Measurements from ENCODE around the gene LIPC.

LIPC gene

DNA sequence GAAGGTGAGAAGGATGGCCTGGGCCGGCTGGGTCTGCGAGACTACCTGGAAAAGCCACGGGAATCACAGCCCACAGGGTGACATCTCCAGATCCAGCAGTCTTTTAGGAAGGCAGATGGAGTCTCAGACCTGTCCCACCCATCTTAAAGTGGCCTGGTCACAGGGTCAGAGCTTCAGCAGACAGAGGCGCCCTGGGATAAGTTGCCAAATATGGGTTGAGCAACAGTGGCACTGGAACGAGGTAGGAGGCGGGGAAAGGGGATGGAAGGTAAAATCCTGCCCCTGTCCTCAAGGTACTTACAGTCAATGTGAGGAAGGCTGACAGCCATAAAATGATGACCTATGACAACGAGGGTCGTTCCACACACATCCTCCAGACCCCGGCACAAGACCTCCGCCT lies 80.7 kb downstream of the LIPC start:
- H3K4me3 ChIP-seq (ENCODE audit: control insufficient read depth, low read depth, low read length) = no peak overlapping the region
- DNase-seq (ENCODE audit: low read depth) = no peak
- TF ChIP-seq, protein P1, sequence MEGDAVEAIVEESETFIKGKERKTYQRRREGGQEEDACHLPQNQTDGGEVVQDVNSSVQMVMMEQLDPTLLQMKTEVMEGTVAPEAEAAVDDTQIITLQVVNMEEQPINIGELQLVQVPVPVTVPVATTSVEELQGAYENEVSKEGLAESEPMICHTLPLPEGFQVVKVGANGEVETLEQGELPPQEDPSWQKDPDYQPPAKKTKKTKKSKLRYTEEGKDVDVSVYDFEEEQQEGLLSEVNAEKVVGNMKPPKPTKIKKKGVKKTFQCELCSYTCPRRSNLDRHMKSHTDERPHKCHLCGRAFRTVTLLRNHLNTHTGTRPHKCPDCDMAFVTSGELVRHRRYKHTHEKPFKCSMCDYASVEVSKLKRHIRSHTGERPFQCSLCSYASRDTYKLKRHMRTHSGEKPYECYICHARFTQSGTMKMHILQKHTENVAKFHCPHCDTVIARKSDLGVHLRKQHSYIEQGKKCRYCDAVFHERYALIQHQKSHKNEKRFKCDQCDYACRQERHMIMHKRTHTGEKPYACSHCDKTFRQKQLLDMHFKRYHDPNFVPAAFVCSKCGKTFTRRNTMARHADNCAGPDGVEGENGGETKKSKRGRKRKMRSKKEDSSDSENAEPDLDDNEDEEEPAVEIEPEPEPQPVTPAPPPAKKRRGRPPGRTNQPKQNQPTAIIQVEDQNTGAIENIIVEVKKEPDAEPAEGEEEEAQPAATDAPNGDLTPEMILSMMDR (IDR thresholded peaks at IDR 0.05; ENCODE audit: control insufficient read depth, insufficient read depth, low read depth, low read length, missing control alignments) = no peak

DNA sequence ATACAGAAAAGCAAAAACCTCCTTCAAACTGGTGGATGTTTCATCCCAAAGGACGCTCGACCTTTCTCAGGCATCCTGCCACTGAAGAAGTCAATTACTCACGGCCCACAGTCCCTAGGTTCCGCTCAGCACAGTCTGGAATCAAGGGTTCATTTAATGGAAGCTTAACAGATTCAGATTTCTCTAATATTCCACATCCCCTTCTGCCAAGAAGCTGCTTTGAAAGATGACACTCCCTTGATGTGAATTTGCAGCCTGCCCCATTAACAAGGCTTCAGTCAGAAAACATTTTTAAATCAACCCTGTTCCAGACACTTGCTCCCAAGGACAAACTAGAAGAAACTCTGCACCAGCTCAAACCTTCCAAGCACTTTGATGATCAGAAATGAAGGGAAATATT lies 81.2 kb downstream of the LIPC start:
- DNase-seq (ENCODE audit: low read depth) = no peak
- H3K4me3 ChIP-seq (ENCODE audit: control insufficient read depth, low read depth, low read length) = no peak overlapping the region
- TF ChIP-seq, protein P1 (IDR thresholded peaks at IDR 0.05; ENCODE audit: control insufficient read depth, insufficient read depth, low read depth, low read length, missing control alignments) = no peak

DNA sequence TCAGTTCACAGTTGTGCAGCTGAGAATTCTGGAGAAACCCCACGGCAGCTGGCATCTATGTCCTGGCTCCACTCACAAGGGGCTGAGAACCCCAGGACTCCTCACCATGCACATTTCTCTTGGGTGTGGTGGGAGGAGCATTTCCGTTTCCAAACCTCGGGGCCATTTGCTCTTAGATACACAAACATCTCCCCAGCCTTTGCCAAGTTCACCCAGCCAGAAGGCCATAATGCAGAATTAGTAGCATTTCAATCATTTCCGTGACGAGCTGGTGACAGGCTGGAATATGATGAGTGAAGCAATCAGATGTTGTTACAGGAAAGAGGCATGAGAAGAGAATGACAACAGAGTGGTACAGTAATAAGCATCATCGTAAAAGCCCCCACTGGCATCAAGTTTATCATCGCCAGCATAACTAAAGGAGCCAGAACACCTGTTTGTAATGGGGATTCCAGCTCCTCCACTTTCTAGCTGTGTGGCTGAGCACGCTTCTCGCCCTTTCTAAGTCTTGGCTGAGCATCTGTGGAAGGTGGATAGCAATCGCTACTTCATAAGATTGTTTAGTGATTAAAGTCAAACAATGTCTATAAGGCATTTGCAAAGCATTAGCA lies 82.0 kb downstream of the LIPC start:
- H3K4me3 ChIP-seq (ENCODE audit: control insufficient read depth, low read depth, low read length) = no peak overlapping the region
- no peak for DNase-seq (ENCODE audit: low read depth)
- TF ChIP-seq, protein P1 (IDR thresholded peaks at IDR 0.05; ENCODE audit: control insufficient read depth, insufficient read depth, low read depth, low read length, missing control alignments) = no peak

DNA sequence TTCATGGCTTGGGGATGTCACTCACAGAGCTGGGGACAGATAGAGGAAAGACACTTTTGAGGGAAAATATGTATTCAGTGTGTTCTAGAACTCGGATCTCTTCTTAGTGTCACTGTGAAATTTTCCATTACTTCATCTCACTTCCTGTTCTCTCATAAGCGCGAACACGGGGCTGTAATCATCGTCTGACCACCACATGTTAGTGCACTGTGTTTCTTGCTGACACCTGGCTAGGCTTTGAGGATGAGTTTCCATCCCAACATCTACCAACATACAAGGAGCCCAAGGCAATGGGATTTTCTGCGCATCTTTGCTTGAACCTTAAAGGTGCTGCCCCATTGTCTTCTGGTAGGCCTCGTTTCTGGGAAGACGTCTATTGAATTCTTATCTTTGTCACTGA lies 84.0 kb downstream of the LIPC start:
- no peak for DNase-seq (ENCODE audit: low read depth)
- no peak overlapping the region for H3K4me3 ChIP-seq (ENCODE audit: control insufficient read depth, low read depth, low read length)
- TF ChIP-seq, protein P1 (IDR thresholded peaks at IDR 0.05; ENCODE audit: control insufficient read depth, insufficient read depth, low read depth, low read length, missing control alignments) = no peak

DNA sequence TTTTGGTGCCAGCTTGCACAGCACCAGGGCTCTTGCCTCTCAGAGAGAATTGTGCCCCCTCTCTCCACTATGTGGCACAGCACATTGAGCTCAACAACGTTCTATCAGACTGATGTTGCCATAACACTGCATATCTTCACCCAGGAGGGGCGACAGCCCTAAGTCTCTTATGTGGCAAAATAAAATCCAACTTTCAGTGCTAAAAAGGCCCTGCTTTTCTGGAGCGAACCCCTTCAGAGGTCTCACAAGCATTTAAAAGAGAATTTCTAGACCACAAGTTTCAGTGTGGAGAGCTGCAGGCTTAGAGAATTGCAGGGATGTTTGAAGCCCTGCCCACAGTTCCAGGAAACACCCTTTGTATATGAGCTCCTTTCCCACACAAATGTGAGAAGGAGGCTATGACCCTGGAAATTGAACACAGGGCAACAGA lies 85.5 kb downstream of the LIPC start:
- no peak for DNase-seq (ENCODE audit: low read depth)
- no peak overlapping the region for H3K4me3 ChIP-seq (ENCODE audit: control insufficient read depth, low read depth, low read length)
- TF ChIP-seq, protein P1 (IDR thresholded peaks at IDR 0.05; ENCODE audit: control insufficient read depth, insufficient read depth, low read depth, low read length, missing control alignments) = peak; percentile 11

DNA sequence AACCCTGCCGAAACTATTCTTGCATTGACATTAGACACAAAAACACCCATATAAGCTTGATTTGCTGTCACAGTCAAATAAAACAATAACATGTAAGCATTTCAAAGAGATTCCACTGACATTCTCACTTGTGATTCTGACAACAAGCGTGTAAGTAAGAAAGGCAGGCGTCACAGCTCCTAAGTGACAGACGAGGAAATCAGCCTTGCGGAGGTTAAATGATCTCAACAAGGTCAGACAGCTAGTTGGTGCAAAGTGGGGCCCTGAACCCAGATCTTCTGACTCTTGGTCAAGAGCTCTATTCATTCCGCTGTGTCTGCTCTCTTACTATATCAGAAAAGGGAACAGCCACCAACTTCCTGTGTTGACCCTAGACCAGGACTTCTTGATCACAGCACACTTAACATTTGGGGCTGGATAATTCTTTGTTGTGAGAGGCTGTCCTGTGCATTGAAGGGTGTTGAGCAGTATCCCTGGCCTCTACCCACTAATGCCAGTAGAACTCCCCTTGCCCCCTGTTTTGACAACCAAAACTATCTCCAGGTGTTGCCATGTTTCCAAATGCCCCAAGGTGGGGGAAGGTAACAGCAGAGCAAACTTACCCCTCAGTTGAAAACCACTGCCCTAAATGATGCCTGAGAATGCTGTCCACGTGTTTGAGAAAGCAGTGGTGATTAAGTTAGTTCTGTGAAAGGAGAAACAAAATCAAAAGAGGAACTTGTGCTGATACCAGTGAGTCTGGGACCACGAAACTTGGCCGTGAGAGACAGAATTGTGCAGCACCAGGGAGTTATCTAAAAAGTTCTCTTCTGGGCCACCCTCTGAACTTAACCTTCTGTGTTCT lies 86.1 kb downstream of the LIPC start:
- no peak for DNase-seq (ENCODE audit: low read depth)
- no peak overlapping the region for H3K4me3 ChIP-seq (ENCODE audit: control insufficient read depth, low read depth, low read length)
- TF ChIP-seq, protein P1 (IDR thresholded peaks at IDR 0.05; ENCODE audit: control insufficient read depth, insufficient read depth, low read depth, low read length, missing control alignments) = no peak

All from AG09309 (cell line).